Measurements from ENCODE around the gene ERF.

Gene ERF

DNA sequence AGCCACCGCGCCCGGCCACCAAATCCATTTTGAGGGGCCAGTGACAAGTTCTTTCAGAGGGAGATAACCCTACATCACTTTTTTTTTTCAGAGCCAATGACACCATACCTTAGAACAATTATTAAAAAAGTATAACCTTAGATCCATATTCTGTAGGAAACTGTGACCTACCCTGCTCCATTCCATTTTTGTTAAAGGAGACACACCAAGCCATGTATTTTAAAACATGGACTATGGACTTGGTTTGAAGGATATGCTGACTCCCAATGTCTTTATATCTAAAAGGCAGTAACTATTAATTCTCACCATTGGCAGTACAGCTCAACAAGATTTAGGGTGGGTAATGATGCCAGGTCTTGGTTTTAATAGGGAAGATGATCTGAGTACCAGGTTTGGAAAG lies 13.6 kb downstream of the ERF start:
- H3K4me1 Mint-ChIP-seq (ENCODE audit: low read depth): peaks cover 51% of the 10 kb centered on the region

DNA sequence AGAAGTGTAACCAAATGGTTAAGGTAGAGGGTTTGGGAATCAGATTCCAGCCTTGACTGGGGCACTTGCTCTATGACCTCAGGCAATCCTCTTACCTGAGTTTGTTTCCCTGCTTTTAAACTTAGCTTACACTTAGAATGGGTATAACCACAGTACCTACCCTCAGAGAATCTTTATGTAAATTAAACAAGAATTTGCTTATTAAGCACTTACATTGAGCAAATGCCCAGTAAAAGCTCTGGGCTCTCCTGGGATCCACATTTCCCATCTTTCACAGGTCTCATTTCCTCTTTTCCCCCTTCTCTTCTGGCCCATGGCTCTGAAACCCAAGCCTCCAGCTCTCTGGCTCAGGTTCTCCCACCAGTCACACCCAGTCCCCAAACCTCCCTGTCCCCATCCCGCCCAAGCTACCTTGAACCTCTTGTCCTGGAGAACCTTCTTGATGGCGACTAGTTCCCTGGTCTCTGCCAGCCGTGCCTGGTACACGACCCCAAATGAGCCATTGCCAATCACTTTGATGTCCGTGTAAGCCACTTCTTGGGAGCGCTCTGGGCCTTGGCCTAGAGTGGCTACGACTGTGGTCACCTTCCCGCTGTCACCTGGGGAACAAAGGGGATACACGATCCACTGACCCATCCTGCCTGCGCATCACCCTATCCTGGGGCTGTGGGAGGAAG lies 15.2 kb downstream of the ERF start:
- Mint-ChIP-seq H3K9me3 (no peaks in the 10 kb centered on the region), H3K27ac (peak overlapping the region; percentile 23), H3K4me3 (no peak overlapping the region), H3K36me3 (ENCODE audit: low read depth) (peaks cover 60% of the 10 kb centered on the region), H3K27me3 (no peaks in the 10 kb centered on the region), H3K4me1 (ENCODE audit: low read depth) (peaks cover 40% of the 10 kb centered on the region)
- intact Hi-C loops (cut with micrococcal nuclease): no loop called here

More for the DNA sequence above, 13.6 kb downstream of the ERF start:
- Mint-ChIP-seq H3K27me3 (no peaks in the 10 kb centered on the region), H3K4me3 (peak overlapping the region; percentile 80), H3K27ac (no peak overlapping the region), H3K36me3 (ENCODE audit: low read depth) (peaks cover 44% of the 10 kb centered on the region), H3K9me3 (no peaks in the 10 kb centered on the region)
- intact Hi-C loops (cut with micrococcal nuclease): no loop called here

DNA sequence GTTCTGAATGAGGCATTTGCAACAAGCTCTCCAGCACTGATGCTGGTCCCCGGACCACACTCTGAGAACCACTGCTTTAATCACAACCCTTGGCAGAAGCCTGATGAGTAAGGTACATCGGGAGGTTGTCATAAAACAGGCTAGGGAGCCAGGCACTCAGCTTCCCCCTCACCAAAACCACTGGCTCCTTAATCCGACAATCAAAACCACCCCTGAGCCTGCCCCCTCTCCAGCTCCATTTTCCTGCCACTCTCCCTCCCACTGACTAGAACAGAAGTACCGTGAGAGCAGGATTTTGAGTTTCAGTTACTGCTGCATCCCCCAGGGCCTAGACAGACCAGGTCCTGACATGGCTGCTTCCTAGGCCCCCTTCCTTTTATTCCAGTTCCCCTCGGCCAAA lies 19.7 kb downstream of the ERF start:
- intact Hi-C loops (cut with micrococcal nuclease): no loop called here
- H3K4me1 Mint-ChIP-seq (ENCODE audit: low read depth): peaks cover 47% of the 10 kb centered on the region
- no peak overlapping the region for H3K27ac Mint-ChIP-seq
- no peak overlapping the region for H3K4me3 Mint-ChIP-seq
- H3K9me3 Mint-ChIP-seq: no peaks in the 10 kb centered on the region
- no peaks in the 10 kb centered on the region for H3K27me3 Mint-ChIP-seq
- H3K36me3 Mint-ChIP-seq (ENCODE audit: low read depth): peaks cover 88% of the 10 kb centered on the region

DNA sequence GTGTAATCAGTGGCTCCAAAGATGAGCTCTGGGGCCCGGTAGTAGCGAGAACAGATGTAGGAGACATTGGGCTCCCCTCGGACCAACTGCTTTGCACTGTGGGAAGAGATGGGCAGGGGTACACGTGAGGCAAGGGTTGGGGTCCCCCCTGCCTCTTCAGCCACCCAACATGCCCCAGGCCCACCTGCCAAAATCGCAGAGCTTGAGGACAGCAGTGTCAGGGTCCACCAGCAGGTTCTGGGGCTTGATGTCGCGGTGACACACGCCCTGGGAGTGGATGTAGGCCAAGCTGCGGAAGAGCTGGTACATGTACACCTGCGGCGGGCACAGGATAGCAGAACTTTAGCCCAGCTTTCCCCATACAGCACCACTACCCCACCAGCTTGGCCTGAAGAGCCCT lies 20.6 kb downstream of the ERF start:
- intact Hi-C loops (cut with micrococcal nuclease): no loop called here
- Mint-ChIP-seq H3K4me3 (no peak overlapping the region), H3K9me3 (no peaks in the 10 kb centered on the region), H3K36me3 (ENCODE audit: low read depth) (peaks cover 88% of the 10 kb centered on the region), H3K27ac (no peak overlapping the region), H3K27me3 (no peaks in the 10 kb centered on the region), H3K4me1 (ENCODE audit: low read depth) (peaks cover 46% of the 10 kb centered on the region)

DNA sequence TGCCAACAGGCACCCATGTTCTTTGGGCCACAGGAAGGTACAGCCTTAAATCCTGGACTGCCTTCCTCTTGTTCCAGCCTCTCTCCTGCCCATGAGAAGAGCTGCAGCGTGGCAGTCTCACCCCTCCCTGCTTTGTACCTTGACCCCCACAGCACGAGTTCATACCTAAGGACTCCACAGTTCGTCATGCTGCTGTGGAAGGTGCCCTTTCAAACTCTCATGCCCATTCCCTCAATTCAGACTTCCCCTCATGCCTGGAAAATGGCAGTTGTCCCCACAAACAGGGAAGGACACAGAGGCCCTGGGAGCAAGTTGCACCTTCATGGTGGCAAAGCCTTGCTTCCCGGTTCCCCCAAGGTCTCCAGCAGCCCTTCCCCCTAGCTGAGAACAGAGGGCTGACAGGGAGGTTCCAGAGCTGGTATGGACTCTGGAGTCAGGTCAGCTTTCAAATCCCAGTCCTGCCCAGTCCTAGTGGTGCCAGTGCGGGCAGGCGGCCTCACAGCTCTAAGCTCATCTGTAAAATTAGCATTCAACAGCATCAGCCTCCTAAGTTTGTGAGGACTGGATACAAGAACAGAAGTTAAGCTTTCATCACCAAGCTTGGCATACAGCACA lies 21.1 kb downstream of the ERF start:
- no peak overlapping the region for H3K4me3 Mint-ChIP-seq
- intact Hi-C loops (cut with micrococcal nuclease): no loop called here
- H3K27ac Mint-ChIP-seq: no peak overlapping the region
- peaks cover 46% of the 10 kb centered on the region for H3K4me1 Mint-ChIP-seq (ENCODE audit: low read depth)
- peaks cover 88% of the 10 kb centered on the region for H3K36me3 Mint-ChIP-seq (ENCODE audit: low read depth)
- H3K27me3 Mint-ChIP-seq: no peaks in the 10 kb centered on the region
- no peaks in the 10 kb centered on the region for H3K9me3 Mint-ChIP-seq

DNA sequence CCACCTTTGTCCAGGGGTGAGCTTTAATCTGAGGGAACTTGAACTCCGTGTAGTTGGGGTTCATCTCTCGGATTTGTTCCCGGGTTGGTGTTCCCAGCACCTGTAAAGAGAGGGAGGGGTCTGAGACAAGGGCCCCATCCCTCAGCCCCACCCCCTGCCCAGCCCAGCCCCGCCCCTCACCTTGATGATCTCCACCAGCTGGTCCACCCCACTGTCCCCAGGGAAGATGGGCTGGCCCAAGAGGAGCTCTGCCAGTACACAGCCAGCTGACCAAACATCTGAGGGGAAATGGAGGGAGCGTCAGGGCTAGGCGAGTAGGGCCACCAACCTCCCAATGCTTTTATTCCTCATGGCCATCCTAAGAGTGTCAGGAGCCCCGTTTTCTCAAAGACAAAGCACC lies 21.8 kb downstream of the ERF start:
- Mint-ChIP-seq H3K27ac (no peak overlapping the region), H3K4me1 (ENCODE audit: low read depth) (peaks cover 47% of the 10 kb centered on the region), H3K4me3 (no peak overlapping the region), H3K27me3 (no peaks in the 10 kb centered on the region), H3K36me3 (ENCODE audit: low read depth) (peaks cover 95% of the 10 kb centered on the region), H3K9me3 (no peaks in the 10 kb centered on the region)
- intact Hi-C loops (cut with micrococcal nuclease): no loop called here

DNA sequence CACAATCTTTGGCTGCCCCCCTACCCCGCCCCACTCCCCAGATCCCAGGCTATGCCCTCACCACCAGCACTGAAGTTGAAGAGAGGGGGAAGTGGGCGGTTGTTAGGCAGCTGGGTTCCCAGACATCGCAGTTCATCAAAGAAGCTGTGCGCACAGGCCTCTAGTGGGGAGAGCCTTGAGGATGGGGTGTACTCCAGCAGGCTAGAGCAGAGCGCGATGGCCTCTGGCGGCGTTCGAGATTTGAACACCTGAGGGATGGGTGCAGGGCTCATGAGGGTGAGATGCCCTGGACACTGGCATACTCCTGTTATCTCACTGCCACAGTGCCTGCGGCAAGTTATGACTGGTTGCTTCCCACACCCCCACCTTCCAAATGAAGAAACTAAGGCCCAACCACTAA lies 22.5 kb downstream of the ERF start:
- Mint-ChIP-seq H3K36me3 (ENCODE audit: low read depth) (peaks cover 100% of the 10 kb centered on the region), H3K27ac (no peak overlapping the region), H3K4me3 (no peak overlapping the region), H3K9me3 (no peaks in the 10 kb centered on the region), H3K27me3 (no peaks in the 10 kb centered on the region), H3K4me1 (ENCODE audit: low read depth) (peaks cover 47% of the 10 kb centered on the region)
- intact Hi-C loops (cut with micrococcal nuclease): no loop called here

DNA sequence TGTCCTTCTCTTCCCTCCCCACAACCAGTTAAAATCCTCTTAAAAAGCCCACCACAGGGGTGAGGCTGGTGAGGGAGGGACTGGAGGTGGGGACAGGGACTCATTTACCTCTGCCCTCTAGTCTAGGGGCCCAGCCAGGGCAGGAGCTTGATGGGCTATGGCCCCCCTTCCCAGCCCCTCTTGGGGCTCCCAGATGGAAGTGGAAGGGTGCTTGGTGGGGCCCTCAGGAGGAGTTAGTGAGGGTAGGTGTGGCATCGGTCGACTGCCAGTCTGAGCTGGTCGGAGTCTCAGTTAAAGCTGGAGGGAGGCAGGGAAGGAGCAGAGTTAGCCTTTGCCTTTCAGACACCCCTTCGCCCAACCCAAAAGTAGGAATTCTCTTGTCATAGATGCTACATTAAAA lies 24.4 kb downstream of the ERF start:
- H3K9me3 Mint-ChIP-seq: no peaks in the 10 kb centered on the region
- intact Hi-C loops (cut with micrococcal nuclease): no loop called here
- H3K36me3 Mint-ChIP-seq (ENCODE audit: low read depth): peaks cover 100% of the 10 kb centered on the region
- no peaks in the 10 kb centered on the region for H3K27me3 Mint-ChIP-seq
- peaks cover 46% of the 10 kb centered on the region for H3K4me1 Mint-ChIP-seq (ENCODE audit: low read depth)
- H3K27ac Mint-ChIP-seq: peak overlapping the region; percentile 31
- no peak overlapping the region for H3K4me3 Mint-ChIP-seq

DNA sequence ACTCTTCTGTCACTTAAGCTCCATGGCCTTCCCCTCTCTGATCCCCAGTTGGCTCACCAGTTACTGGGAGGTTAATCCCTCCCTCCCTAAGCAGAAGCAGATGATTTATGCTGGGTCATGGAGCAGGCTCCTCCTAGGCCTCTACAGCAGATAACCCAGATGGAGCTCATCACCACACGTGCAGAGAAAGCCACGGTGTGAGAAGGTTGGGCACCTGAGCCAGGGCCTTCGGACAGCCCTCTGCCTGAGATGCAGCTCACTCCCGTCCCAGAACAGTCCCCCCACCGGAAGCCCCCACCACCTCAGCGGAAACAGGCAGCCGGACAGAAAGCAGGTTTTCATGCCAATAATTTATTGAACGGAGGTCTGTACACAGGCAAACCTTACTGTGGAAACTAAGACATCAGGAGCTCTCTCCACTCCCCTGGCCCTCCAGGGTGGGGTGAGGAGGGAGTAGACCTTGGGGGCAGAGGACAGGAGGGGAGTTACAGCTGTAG lies 25.0 kb downstream of the ERF start:
- intact Hi-C loops (cut with micrococcal nuclease): no loop called here
- H3K4me3 Mint-ChIP-seq: no peak overlapping the region
- H3K36me3 Mint-ChIP-seq (ENCODE audit: low read depth): peaks cover 100% of the 10 kb centered on the region
- no peaks in the 10 kb centered on the region for H3K9me3 Mint-ChIP-seq
- H3K4me1 Mint-ChIP-seq (ENCODE audit: low read depth): peaks cover 46% of the 10 kb centered on the region
- H3K27ac Mint-ChIP-seq: no peak overlapping the region
- no peaks in the 10 kb centered on the region for H3K27me3 Mint-ChIP-seq

DNA sequence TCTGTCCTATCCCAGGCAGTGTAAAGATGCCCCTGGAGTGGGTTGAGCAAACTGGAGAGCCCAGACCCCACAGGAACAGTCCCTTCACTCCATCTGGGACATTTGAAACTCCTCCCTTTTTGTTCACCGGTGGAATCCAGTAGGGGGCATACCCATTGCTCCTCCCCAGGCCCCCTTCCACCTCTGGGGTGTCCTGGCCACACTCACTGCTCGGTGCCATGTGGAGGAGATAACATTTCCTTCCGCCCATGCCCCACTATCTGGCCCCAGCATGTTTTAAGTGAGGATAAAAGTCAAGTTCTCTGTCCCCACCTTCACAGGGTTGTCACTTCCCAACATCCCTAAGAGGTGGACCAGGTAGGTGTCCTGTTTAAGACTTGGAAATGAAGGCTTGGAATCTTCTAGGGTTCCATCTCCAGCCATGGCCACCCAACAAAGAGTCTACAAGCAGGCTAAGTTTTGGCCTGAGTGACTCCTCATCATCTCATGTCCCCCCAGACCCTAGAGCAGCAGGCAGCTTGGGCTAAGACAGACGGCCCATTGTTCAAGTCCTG lies 25.6 kb downstream of the ERF start:
- no peak overlapping the region for H3K4me3 Mint-ChIP-seq
- peaks cover 100% of the 10 kb centered on the region for H3K36me3 Mint-ChIP-seq (ENCODE audit: low read depth)
- intact Hi-C loops (cut with micrococcal nuclease): no loop called here
- H3K27me3 Mint-ChIP-seq: no peaks in the 10 kb centered on the region
- no peak overlapping the region for H3K27ac Mint-ChIP-seq
- peaks cover 46% of the 10 kb centered on the region for H3K4me1 Mint-ChIP-seq (ENCODE audit: low read depth)
- no peaks in the 10 kb centered on the region for H3K9me3 Mint-ChIP-seq

DNA sequence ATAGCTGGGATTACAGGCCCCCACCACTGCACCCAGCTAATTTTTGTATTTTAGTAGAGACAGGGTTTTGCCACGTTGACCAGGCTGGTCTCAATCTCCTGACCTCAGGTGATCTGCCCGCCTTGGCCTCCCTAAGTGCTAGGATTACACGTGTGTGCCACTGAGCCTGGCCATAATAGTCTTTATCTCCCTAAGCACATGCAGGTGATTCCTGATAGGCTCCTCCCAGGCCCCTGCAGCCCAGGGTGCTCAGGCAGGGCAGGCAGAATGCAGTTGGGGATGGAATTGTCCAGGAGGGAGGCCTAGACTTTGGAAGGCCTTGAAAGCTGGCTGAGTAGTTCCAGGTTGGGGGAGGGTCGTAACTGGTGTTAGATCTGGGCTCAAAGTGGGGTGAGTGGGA lies 26.3 kb downstream of the ERF start:
- H3K36me3 Mint-ChIP-seq (ENCODE audit: low read depth): peaks cover 99% of the 10 kb centered on the region
- H3K4me1 Mint-ChIP-seq (ENCODE audit: low read depth): peaks cover 43% of the 10 kb centered on the region
- H3K9me3 Mint-ChIP-seq: no peaks in the 10 kb centered on the region
- no peaks in the 10 kb centered on the region for H3K27me3 Mint-ChIP-seq
- H3K27ac Mint-ChIP-seq: no peak overlapping the region
- intact Hi-C loops (cut with micrococcal nuclease): no loop called here
- H3K4me3 Mint-ChIP-seq: no peak overlapping the region

DNA sequence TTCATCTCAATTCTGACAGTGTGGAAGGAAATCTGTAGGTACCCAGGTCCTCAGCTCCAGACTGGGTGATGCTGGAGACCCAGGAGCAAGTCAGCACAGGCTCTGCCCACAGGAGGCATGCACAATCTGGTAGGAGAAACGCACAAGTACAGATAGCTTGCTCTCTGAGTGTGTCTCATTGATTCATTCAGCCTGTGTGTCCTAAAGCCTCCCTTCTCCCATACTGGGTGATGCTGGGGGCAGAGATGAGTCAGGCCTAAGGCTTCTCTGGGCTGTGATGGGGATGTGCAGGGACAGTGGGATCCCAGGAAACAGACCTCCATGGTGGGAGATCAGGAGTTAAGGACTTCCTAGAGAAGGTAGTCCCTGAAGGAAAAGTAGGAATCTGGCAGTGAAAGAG lies 28.0 kb downstream of the ERF start:
- Mint-ChIP-seq H3K36me3 (ENCODE audit: low read depth) (peaks cover 94% of the 10 kb centered on the region), H3K27me3 (no peaks in the 10 kb centered on the region), H3K9me3 (no peaks in the 10 kb centered on the region), H3K4me3 (no peak overlapping the region), H3K27ac (no peak overlapping the region), H3K4me1 (ENCODE audit: low read depth) (peaks cover 52% of the 10 kb centered on the region)
- intact Hi-C loops (cut with micrococcal nuclease): no loop called here

DNA sequence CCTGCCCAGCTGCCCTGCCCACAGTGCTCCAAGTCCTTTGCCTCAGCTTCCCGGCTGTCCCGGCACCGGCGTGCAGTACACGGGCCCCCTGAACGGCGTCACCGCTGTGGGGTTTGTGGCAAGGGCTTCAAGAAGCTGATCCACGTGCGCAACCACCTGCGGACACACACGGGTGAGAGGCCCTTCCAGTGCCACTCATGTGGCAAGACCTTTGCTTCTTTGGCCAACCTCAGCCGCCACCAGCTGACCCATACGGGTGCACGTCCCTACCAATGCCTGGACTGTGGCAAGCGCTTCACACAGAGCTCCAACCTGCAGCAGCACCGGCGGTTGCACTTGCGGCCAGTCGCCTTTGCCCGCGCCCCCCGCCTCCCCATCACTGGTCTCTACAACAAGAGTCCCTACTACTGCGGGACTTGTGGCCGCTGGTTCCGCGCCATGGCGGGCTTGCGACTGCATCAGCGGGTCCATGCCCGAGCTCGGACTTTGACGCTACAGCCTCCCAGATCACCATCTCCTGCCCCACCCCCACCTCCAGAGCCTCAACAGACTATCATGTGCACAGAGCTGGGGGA lies 29.1 kb downstream of the ERF start:
- Mint-ChIP-seq H3K4me3 (no peak overlapping the region), H3K36me3 (ENCODE audit: low read depth) (peaks cover 83% of the 10 kb centered on the region), H3K9me3 (no peaks in the 10 kb centered on the region), H3K27me3 (no peaks in the 10 kb centered on the region), H3K4me1 (ENCODE audit: low read depth) (peaks cover 48% of the 10 kb centered on the region), H3K27ac (no peak overlapping the region)
- intact Hi-C loops (cut with micrococcal nuclease): no loop called here

DNA sequence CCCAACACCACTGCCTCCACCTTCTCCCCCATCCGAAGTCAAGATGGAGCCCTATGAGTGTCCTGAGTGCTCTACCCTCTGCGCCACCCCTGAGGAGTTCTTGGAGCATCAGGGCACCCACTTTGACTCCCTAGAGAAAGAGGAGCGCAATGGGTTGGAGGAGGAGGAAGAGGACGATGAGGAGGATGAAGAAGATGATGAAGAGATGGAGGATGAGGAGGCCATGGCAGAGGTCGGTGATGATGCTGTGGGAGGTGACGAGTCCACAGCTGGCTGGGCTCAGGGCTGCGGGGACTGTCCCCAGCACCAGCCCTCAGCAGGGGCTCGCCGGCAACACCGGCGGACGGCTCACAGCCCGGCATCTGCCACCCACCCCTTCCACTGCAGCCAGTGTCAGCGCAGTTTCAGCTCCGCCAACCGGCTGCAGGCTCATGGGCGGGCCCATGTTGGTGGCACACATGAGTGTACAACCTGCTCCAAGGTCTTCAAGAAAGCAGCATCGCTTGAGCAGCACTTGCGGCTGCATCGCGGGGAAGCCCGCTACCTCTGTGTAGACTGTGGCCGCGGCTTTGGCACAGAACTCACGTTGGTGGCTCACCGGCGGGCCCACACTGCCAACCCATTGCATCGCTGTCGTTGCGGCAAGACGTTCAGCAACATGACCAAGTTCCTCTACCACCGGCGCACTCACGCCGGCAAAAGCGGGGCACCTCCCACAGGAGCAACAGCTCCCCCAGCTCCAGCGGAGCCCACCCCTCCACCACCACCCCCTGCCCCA lies 29.8 kb downstream of the ERF start:
- H3K27ac Mint-ChIP-seq: no peak overlapping the region
- peaks cover 46% of the 10 kb centered on the region for H3K4me1 Mint-ChIP-seq (ENCODE audit: low read depth)
- peaks cover 83% of the 10 kb centered on the region for H3K36me3 Mint-ChIP-seq (ENCODE audit: low read depth)
- H3K9me3 Mint-ChIP-seq: no peaks in the 10 kb centered on the region
- no peak overlapping the region for H3K4me3 Mint-ChIP-seq
- no peaks in the 10 kb centered on the region for H3K27me3 Mint-ChIP-seq
- intact Hi-C loops (cut with micrococcal nuclease): no loop called here
